Measurements from ENCODE around the gene TMEM91.

GRCh38 chr19:41376241-41376997 lies at the start of gene TMEM91:
- TF ChIP-seq SIN3A (IDR thresholded peaks at IDR 0.05; ENCODE audit: borderline replicate concordance, insufficient read depth, low read length), result no peak
- TF ChIP-seq POLR2AphosphoS5 (IDR thresholded peaks at IDR 0.05; ENCODE audit: low read depth, low read length), result no peak
- no peak for TF ChIP-seq TAF1 (IDR thresholded peaks at IDR 0.05; ENCODE audit: borderline replicate concordance, insufficient read depth, low read length)
- no peak for TF ChIP-seq REST (IDR thresholded peaks at IDR 0.05; ENCODE audit: insufficient read depth in 1 of 2, low read depth in 2 of 2, low read length in 2 of 2)

Measured in PFSK-1 (cell line).